GM12874 (cell line): ENCODE data around the gene MRNIP.
A peak's percentile ranks its signal among the peaks of the same experiment; 100 is the strongest.

Experiments
- TF ChIP-seq, protein P1 (sequence below): IDR thresholded peaks from 2 replicates; pipeline ENCODE4 v1.5.1; 2011; ENCODE audit warnings: low read depth, mild to moderate bottlenecking, control low read depth, low read length, moderate library complexity; ENCODE audit not compliant: insufficient read depth

The MRNIP gene

DNA sequence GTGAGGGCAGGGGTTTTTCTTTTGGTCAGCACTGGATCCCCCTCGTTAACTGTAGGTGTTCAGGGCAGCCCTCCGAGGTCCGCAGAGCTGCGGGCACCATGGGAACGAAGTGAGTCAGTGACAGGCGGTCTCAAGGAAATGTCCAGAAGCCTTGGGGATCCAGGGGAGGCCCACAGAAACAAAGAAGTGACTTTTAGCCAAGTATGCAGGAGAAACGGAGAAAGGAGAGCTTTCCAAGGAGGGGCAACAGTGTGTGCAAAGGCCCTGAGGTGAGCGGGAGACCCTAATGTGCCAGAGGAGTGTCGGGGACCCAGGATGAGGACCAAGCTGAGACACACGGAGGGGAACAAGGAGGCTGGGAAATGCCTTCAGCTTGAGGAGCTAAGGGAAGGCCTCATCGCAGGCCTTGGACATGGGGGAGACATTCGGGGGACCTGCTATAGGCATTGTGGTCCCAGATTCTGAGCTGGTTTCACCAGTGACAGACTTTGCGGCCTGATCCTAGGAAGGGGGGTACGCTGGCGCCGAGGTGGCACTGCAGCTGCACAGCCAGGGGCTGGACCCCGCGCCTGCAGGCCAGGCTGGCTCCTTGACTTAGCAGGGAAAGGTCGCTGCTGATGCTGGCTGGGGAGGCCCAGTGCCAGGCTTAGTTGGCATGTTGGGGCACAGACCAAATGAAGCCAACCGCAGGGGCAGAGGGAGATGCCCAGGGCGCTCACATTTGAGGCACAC is 61.6 kb downstream of the MRNIP start:
- TF ChIP-seq, protein P1, sequence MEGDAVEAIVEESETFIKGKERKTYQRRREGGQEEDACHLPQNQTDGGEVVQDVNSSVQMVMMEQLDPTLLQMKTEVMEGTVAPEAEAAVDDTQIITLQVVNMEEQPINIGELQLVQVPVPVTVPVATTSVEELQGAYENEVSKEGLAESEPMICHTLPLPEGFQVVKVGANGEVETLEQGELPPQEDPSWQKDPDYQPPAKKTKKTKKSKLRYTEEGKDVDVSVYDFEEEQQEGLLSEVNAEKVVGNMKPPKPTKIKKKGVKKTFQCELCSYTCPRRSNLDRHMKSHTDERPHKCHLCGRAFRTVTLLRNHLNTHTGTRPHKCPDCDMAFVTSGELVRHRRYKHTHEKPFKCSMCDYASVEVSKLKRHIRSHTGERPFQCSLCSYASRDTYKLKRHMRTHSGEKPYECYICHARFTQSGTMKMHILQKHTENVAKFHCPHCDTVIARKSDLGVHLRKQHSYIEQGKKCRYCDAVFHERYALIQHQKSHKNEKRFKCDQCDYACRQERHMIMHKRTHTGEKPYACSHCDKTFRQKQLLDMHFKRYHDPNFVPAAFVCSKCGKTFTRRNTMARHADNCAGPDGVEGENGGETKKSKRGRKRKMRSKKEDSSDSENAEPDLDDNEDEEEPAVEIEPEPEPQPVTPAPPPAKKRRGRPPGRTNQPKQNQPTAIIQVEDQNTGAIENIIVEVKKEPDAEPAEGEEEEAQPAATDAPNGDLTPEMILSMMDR: no peak

DNA sequence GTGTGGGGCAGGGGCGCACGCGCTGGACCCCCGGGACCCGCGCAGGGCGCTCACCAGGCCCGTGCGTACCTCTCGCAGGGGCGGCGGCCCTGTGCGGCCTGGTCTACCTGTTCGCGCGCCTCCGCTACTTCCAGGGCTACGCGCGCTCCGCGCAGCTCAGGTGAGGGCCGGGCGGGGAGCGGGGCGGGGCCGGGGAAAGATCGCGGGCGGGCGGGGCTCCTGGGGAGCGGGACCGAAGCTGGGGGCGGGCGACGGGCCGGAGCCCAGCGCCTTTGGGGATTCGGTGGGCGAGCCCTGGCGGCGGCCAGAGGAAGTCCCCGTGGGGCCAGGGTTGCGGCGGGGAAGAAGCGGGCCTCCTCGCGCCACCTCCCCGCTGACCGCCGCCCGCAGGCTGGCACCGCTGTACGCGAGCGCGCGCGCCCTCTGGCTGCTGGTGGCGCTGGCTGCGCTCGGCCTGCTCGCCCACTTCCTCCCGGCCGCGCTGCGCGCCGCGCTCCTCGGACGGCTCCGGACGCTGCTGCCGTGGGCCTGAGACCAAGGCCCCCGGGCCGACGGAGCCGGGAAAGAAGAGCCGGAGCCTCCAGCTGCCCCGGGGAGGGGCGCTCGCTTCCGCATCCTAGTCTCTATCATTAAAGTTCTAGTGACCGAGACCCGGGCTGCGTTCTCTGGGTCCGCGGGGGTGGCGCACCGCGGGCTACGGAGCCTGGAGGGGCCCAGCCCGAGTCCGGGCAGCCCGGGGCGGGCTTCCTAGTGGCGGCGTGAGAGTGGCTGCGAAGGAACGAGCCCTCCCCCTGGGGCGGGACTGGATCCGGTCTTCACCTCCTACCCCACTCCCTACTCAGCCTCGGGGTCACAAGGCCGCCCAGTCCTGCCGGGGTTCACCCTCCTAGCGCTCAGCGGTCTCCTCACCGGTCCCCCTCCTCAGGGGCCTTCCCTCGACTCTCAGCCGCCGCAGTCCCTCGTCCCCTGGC is 62.5 kb downstream of the MRNIP start:
- TF ChIP-seq, protein P1: peak; percentile 76

DNA sequence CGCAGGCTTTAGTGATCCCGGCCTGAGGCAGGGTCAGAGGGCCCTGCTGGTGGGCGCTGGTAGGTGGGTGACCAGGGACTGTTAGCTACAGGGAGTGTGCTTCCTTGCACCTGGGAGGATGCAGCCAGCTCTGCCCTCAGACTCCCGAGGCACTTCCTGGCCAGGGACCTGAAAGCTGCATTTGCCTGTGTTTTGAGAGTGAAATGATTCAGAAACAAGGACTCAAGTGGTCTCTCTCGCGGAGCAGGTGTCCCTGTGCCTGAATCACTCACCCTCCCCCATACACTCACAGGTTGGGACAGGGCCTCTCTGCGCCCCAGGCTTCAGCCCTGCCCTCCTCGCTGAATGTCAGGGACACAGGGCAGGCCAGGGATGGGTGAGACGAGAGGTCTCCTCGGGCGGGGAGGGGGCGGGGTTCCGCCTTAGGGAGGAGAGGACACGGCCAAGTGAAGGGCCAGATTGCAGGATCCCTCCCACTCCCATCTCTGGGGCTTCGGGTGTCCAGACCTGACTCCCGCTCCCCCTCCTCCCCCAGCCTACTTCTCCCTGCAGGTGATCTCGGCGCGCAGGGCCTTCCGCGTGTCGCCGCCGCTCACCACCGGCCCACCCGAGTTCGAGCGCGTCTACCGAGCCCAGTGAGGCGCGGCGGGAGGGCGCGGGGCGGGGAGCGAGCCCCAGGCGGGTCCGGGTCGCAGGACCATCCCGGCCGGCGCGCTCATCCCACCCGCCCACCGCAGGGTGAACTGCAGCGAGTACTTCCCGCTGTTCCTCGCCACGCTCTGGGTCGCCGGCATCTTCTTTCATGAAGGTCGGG is 63.4 kb downstream of the MRNIP start:
- TF ChIP-seq, protein P1: no peak

DNA sequence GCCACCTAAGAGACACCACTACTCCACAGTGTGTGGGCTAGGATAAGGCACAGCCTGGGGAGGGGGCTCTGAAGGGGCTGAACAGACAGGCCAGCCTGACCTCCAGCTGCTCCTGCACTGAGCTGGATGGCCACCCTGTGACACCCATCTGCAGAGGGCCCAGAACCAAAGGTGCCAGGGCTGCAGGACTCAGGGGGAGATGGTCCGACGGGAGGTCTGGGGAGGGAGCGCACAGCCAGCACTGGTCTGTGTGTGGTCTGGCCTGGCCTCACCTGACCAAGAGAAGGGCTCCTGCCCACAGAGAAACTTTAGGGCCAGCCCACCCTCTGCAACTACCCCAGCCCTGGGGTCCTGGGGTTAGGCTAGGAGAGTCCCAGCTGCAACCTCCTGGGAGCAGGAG is 64.0 kb downstream of the MRNIP start:
- TF ChIP-seq, protein P1: no peak

DNA sequence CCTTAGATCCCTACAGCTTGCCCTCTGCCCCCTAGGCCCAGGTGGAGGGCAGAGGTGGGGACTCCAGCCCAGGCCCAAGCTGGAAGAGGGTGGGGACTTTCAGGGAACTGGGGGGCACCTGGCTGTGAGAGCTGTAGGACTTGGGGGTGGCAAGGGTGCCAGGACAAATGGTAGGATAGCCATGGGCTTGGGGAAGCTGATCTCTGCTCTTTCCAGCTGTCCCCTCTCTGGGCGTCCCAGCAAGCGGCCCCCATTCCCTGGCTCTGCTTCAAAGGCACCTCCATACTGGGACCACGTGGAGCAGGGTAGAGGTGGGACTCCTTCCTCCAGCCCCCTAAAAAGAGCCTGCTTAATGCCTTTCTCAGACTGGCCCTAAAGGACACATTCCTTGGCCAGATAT is 64.4 kb downstream of the MRNIP start:
- TF ChIP-seq, protein P1: no peak

DNA sequence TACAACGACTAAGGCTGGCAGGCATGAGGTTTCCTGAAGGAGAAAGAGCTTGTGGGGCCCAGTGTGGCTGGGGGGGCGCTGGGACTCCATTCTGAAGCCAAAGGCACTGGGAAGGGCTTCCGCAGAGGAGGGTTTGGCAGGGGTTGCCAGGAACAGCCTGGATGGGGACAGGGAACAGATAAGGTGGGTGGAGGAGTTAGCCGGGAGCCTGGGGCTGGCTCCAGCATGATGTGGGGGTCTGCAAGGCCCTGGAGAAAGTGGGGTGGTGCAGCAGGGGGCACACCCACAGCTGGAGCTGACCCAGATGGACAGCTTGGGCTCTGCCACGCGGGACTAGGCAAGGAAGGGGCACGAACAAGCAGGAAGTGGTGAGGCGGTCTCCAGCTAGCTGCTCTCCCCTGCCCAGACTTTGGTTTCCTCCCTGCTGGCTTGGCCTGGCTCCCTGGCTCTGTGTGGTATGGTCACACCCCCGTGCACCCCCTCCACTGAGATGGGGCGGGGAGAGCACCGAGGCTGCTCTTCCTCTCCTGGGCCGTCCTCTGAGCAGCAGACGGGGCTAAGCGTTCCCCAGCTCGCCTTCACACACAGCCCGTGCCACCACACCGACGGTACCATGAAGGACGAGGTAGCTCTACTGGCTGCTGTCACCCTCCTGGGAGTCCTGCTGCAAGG is 65.0 kb downstream of the MRNIP start, which contains the start of gene LTC4S:
TSS of gene LTC4S (plus strand) at position 519 of the 672 bp plus-strand sequence. CDS start at position 614, 95 bp downstream.
- TF ChIP-seq, protein P1: no peak
